D721Med (cell line): ENCODE data around the gene OGFOD1.

Experiments
- DNase-seq: peaks from one replicate; pipeline ENCODE4 v3.0.0; 2011; ENCODE audit warnings: low spot score; ENCODE audit not compliant: insufficient read length
- FAIRE-seq: peaks from 2 replicates; lab custom pipeline; 2011; peaks lifted over from hg19 to GRCh38; lab: Jason Lieb, UNC
- CTCF ChIP-seq: IDR thresholded peaks from 2 replicates; pipeline ENCODE4 v1.5.1; 2012; ENCODE audit warnings: mild to moderate bottlenecking, control low read depth; ENCODE audit not compliant: insufficient read depth; ENCODE audit errors: missing control alignments

OGFOD1 gene

GRCh38 chr16:56450986-56451752 lies at the start of gene OGFOD1, which contains the start of gene NUDT21:
TSS of gene OGFOD1 (plus strand) at chr16:56451554. CDS start at chr16:56451613, 59 bp downstream.
TSS of gene NUDT21 (minus strand) at chr16:56451332. CDS start at chr16:56451202, 130 bp downstream.
- FAIRE-seq (no peak), DNase-seq (peak; percentile 65)
- TF ChIP-seq CTCF: no peak

DNA sequence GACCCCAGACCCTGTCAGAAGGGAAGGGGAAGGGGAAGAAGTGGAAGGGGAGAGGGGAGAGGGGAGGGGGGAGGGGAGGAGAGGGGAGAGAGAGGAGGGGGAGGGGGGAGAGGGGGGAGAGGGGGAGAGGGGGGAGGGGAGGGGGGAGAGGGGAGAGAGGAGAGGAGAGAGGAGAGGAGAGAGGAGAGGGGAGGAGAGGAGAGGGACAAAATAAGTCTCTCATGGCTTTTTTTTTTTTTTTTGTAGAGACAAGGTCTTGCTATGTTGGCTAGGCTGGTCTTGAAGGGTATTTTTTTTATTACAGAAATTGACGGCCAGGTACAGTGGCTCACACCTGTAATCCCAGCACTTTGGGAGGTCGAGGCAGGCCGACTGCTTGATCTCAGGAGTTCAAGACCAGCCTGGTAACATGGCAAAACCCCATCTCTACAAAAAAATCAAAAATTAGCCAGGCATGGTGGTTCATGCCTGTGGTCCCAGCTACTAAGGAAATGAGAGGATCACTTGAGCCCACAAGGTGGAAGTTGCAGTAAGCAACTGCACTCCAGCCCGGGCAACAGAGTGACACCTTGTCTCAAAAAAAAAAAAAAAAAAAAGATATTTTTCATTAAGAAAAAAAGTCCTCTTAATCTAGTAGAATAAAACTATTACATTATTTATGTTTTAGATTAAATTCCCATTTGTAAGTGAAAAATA lies 45.2 kb upstream of the OGFOD1 start:
- DNase-seq (no peak), FAIRE-seq (no peak)
- TF ChIP-seq CTCF: no peak

- FAIRE-seq (no peak), DNase-seq (no peak)
- no peak for TF ChIP-seq CTCF
Measured at GRCh38 chr16:56408379-56409098, 42.8 kb upstream of the OGFOD1 start.

DNA sequence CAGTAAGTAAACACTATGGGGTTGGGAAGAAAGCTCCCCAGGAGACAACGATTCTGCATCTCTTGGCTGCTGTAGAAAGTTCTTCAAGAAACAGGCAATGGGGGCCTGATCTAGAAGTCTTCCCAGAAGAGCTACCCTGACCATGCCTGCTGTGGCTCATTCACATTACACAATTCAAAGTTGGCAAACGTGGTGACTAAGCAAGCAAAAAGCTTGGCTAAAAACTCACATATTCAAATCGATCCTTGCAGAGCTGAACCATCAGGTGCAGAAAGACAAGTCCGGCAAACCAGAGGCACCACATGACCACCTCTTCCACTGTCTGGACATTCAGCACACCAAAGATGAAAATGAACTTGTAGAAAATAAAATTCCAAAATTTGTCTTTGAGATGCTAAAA lies 42.2 kb upstream of the OGFOD1 start:
- DNase-seq (no peak), FAIRE-seq (no peak)
- no peak for TF ChIP-seq CTCF

- FAIRE-seq (no peak), DNase-seq (no peak)
- TF ChIP-seq CTCF: no peak
Measured at GRCh38 chr16:56411123-56411522, 40.2 kb upstream of the OGFOD1 start.

DNA sequence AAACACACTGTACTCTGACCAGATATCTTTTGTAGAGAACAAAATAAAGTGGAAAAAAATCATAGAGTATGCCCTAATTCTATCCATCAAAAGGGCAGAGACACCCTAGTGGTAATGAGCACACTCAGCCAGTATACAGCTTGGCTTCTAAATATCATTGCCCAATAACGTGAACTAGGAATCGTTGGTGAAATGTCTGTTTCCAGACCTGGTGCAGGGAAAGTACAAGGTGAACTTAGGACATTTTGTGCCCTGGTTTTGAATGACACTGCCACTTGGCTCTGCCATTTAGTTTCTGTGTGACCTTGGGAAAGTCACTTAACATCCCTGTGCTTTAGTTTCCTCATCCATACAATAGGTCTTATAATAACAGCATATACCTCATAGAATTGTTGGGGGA lies 39.7 kb upstream of the OGFOD1 start:
- FAIRE-seq: no peak
- no peak for DNase-seq
- TF ChIP-seq CTCF: no peak

DNA sequence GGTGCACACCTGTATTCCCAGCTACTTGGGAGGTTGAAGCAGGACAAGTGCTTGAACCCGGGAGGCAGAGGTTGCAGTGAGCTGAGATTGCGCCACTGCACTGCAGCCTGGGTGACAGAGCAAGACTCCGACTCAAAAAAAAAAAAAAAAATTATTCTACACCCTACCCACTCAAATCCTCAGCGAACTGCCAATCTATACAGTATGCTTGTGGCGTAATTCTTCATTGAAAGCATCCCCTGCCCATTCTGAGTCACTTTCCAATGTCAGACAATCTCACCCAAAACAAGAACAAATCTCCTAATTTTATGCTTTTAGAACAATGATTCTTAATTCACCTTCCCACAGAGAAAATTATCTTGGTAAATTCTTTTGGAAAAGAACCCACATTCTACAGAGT lies 38.0 kb upstream of the OGFOD1 start:
- DNase-seq (no peak), FAIRE-seq (no peak)
- no peak for TF ChIP-seq CTCF
